Keratinocyte (primary cell): Measurements from ENCODE around the gene LHX5. TPM values are rescaled to one million over a fixed set of nuclear protein-coding genes. Genes with fewer than 3 reads are reported as not detected.

Experiments
- DNase-seq: peaks from one replicate; pipeline ENCODE4 v3.0.0-alpha.2; 2011; ENCODE audit warnings: low read depth, missing footprints, low spot score
- FAIRE-seq: peaks from 2 replicates; lab custom pipeline; 2011; peaks lifted over from hg19 to GRCh38; lab: Jason Lieb, UNC
- H2AFZ ChIP-seq: 2 replicates; pipeline ENCODE4 v1.6.0; 2012; ENCODE audit warnings: low read length, control low read depth, inconsistent platforms; ENCODE audit not compliant: control insufficient read depth
- H3K27ac ChIP-seq: 2 replicates; pipeline ENCODE4 v1.5.1; 2011; ENCODE audit warnings: low read length; ENCODE audit not compliant: control insufficient read depth, insufficient read depth
- H3K27me3 ChIP-seq: 3 replicates; pipeline ENCODE4 v1.6.0; 2011; ENCODE audit warnings: low read length; ENCODE audit not compliant: control insufficient read depth, insufficient read depth; ENCODE audit errors: extremely low read depth
- H3K36me3 ChIP-seq, 2 experiments: 2 replicates in 1 of 2; 3 replicates in 1 of 2; pipeline ENCODE4 v1.5.1; 2011; ENCODE audit warnings: low read length in 2 of 2, mild to moderate bottlenecking in 1 of 2; ENCODE audit not compliant: control insufficient read depth in 2 of 2, insufficient read depth in 2 of 2; ENCODE audit errors: extremely low read depth in 1 of 2
- H3K4me1 ChIP-seq: 3 replicates; pipeline ENCODE4 v1.5.1; 2011; ENCODE audit warnings: low read length; ENCODE audit not compliant: control insufficient read depth, insufficient read depth; ENCODE audit errors: extremely low read depth
- H3K4me2 ChIP-seq: 3 replicates; pipeline ENCODE4 v1.6.0; 2011; ENCODE audit warnings: low read depth, low read length; ENCODE audit not compliant: control insufficient read depth, insufficient read depth; ENCODE audit errors: extremely low read depth
- H3K4me3 ChIP-seq, 3 experiments: fragments of 200-600 bp in 1 of 3; sonication (generic) in 1 of 3; 2 replicates in 2 of 3; 3 replicates in 1 of 3; pipeline ENCODE4 v1.5.1; 2011 to 2016; ENCODE audit warnings: low read length in 3 of 3, mild to moderate bottlenecking in 3 of 3, control low read depth in 2 of 3, inconsistent platforms in 1 of 3, low read depth in 1 of 3, mixed read lengths in 1 of 3, mixed run types in 1 of 3, moderate library complexity in 1 of 3; ENCODE audit not compliant: control insufficient read depth in 2 of 3, insufficient read depth in 2 of 3; ENCODE audit errors: extremely low read depth in 1 of 3
- H3K79me2 ChIP-seq: 2 replicates; pipeline ENCODE4 v1.6.0; 2012; ENCODE audit warnings: low read length; ENCODE audit not compliant: control insufficient read depth, insufficient read depth
- H3K9ac ChIP-seq: 3 replicates; pipeline ENCODE4 v1.6.0; 2011; ENCODE audit warnings: low read length; ENCODE audit not compliant: control insufficient read depth, insufficient read depth; ENCODE audit errors: extremely low read depth
- H3K9me1 ChIP-seq: 3 replicates; pipeline ENCODE4 v1.6.0; 2011; ENCODE audit warnings: low read length; ENCODE audit not compliant: control insufficient read depth, insufficient read depth; ENCODE audit errors: extremely low read depth
- H3K9me3 ChIP-seq: 2 replicates; pipeline ENCODE4 v1.5.1; 2012; ENCODE audit warnings: low read depth, low read length; ENCODE audit not compliant: control insufficient read depth
- H4K20me1 ChIP-seq: 3 replicates; pipeline ENCODE4 v1.6.0; 2011; ENCODE audit warnings: low read length; ENCODE audit not compliant: control insufficient read depth, insufficient read depth; ENCODE audit errors: extremely low read depth
- CTCF ChIP-seq, 3 experiments: IDR thresholded peaks in 1 of 3; conservative IDR thresholded peaks in 1 of 3; optimal IDR thresholded peaks in 1 of 3; 2 replicates in 2 of 3; 3 replicates in 1 of 3; pipeline versions ENCODE3 to v1.5.1; 2011; ENCODE audit warnings: low read length in 3 of 3, mild to moderate bottlenecking in 3 of 3, moderate library complexity in 2 of 3, control low read depth in 1 of 3, inconsistent platforms in 1 of 3; ENCODE audit not compliant: insufficient read depth in 2 of 3; ENCODE audit errors: extremely low read depth in 1 of 3
- EZH2 ChIP-seq: IDR thresholded peaks from one replicate; pipeline ENCODE4 v1.6.1; 2012; ENCODE audit warnings: inconsistent platforms, mild to moderate bottlenecking, low read length, moderate library complexity
- dilution Hi-C: fragments of 300-500 bp; cut with MboI; formaldehyde crosslinking; loops from one replicate; pipeline ENCODE4 v1.7.0; 2020; ENCODE audit warnings: low sequenced_read_pairs; ENCODE audit not compliant: extremely low pct_ligation_motif_present
- polyA plus RNA-seq, 5 experiments: library from polyadenylated mRNA; depleted of rRNA in 3 of 5; stranded (reverse) in 3 of 5; stranded (forward) in 1 of 5; unstranded in 1 of 5; fragments of >200 nt; gene quantifications; 1 replicate in 1 of 5; 2 replicates in 3 of 5; 3 replicates in 1 of 5; pipeline versions ENCODE4 v1.2.1 to v1.2.3, GENCODE V29; 2011 to 2012; ENCODE audit warnings: missing spikeins in 2 of 5, low read depth in 1 of 5, low replicate concordance in 1 of 5

LHX5 gene
- polyA plus RNA-seq, 1 donor (not counting 4 experiments of a cell fraction or from before 2014, with no cell fraction given), result 0.04 TPM

GRCh38 chr12:113480336-113480971, 8.8 kb upstream of the LHX5 start:
- no peak overlapping the region for H3K9ac ChIP-seq
- no peaks in the 10 kb centered on the region for H3K9me1 ChIP-seq
- H2AFZ ChIP-seq, result no peak overlapping the region
- dilution Hi-C loops, result no loop called here
- peaks cover 55% of the 10 kb centered on the region for H3K27me3 ChIP-seq
- no peak for TF ChIP-seq CTCF (optimal IDR thresholded peaks at IDR 0.05 in 1 of 3, IDR thresholded peaks at IDR 0.05 in 1 of 3, conservative IDR thresholded peaks at IDR 0.05 in 1 of 3; ENCODE audit: extremely low read depth in 1 of 3, insufficient read depth in 2 of 3, low read length in 3 of 3)
- no peak overlapping the region for H3K4me2 ChIP-seq
- no peaks in the 10 kb centered on the region for H3K4me1 ChIP-seq
- no peak overlapping the region for H3K4me3 ChIP-seq
- FAIRE-seq, result no peak
- H3K36me3 ChIP-seq, result no peaks in the 10 kb centered on the region
- no peaks in the 10 kb centered on the region for H4K20me1 ChIP-seq
- H3K9me3 ChIP-seq, result no peaks in the 10 kb centered on the region
- no peaks in the 10 kb centered on the region for H3K79me2 ChIP-seq
- no peak for DNase-seq
- no peak overlapping the region for H3K27ac ChIP-seq

GRCh38 chr12:113479590-113480335, 8.1 kb upstream of the LHX5 start:
- Histone ChIP-seq H3K9me3 (no peaks in the 10 kb centered on the region), H3K4me3 (no peak overlapping the region), H3K4me2 (no peak overlapping the region), H3K27ac (no peak overlapping the region), H3K79me2 (no peaks in the 10 kb centered on the region), H3K9me1 (no peaks in the 10 kb centered on the region), H2AFZ (no peak overlapping the region), H4K20me1 (no peaks in the 10 kb centered on the region), H3K9ac (no peak overlapping the region), H3K4me1 (no peaks in the 10 kb centered on the region), H3K27me3 (peaks cover 62% of the 10 kb centered on the region), H3K36me3 (no peaks in the 10 kb centered on the region)
- peak; percentile 94 for TF ChIP-seq EZH2
- no peak for TF ChIP-seq CTCF (optimal IDR thresholded peaks at IDR 0.05 in 1 of 3, IDR thresholded peaks at IDR 0.05 in 1 of 3, conservative IDR thresholded peaks at IDR 0.05 in 1 of 3; ENCODE audit: extremely low read depth in 1 of 3, insufficient read depth in 2 of 3, low read length in 3 of 3)
- FAIRE-seq (no peak), DNase-seq (no peak)
- dilution Hi-C loops, result no loop called here
